Esophagus squamous epithelium (tissue), 4 donors: ENCODE measurements around the gene SORD.

Experiments used
- POLR2A ChIP-seq, 4 donors: fragments of 450-650 bp; IDR thresholded peaks; one replicate each; pipeline ENCODE4 v1.6.1; 2017; ENCODE audit warnings: antibody characterized with exemption in 4 of 4, mild to moderate bottlenecking in 4 of 4, moderate library complexity in 3 of 4
- TF ChIP-seq, protein P1 (sequence below), 6 experiments: fragments of 450-650 bp in 4 of 6; fragments of 200-600 bp in 2 of 6; sonication (generic) in 2 of 6; IDR thresholded peaks; one replicate each; pipeline ENCODE4 v1.5.1; 2016 to 2019; ENCODE audit warnings: antibody characterized with exemption in 6 of 6, mild to moderate bottlenecking in 4 of 6, moderate library complexity in 4 of 6

DNA sequence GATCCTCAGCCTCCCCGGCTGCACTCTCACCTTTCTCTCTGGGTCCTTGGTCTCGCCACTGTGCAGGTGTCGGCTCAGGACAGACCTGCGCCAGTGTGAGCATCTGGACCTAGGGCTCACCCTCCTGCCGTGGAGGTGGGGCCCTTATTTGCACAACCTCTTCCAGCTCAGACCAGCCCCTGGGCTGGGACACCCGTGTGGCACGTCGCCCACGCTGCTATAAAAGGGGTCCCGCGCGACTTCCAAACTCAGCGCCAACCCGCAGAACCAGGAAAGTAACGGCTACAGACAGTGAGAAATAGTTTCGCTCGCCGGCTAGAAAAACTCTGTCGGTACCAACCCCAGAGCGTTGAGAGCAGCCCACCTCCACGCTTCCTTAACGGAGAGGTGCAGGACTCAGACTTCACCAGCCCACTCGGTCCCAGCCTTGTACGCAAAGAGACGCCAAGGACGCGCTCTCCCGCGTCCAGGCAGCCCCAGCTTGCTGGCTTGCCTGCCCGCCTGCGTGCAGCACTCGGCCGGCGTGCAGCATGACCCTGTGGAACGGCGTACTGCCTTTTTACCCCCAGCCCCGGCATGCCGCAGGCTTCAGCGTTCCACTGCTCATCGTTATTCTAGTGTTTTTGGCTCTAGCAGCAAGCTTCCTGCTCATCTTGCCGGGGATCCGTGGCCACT is 91.2 kb downstream of the SORD start, which contains the start of the genes DUOX2 and DUOXA2:
- TF ChIP-seq, protein P1, sequence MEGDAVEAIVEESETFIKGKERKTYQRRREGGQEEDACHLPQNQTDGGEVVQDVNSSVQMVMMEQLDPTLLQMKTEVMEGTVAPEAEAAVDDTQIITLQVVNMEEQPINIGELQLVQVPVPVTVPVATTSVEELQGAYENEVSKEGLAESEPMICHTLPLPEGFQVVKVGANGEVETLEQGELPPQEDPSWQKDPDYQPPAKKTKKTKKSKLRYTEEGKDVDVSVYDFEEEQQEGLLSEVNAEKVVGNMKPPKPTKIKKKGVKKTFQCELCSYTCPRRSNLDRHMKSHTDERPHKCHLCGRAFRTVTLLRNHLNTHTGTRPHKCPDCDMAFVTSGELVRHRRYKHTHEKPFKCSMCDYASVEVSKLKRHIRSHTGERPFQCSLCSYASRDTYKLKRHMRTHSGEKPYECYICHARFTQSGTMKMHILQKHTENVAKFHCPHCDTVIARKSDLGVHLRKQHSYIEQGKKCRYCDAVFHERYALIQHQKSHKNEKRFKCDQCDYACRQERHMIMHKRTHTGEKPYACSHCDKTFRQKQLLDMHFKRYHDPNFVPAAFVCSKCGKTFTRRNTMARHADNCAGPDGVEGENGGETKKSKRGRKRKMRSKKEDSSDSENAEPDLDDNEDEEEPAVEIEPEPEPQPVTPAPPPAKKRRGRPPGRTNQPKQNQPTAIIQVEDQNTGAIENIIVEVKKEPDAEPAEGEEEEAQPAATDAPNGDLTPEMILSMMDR (IDR thresholded peaks at IDR 0.05): no peak
- TF ChIP-seq POLR2A (IDR thresholded peaks at IDR 0.05): no peak
